ENCODE data around the gene UACA.

The UACA gene

GRCh38 chr15:70647396-70647795 lies 116.0 kb downstream of the UACA start:
- Histone ChIP-seq H3K27me3 (ENCODE audit: control insufficient read depth in 3 of 3, insufficient read depth in 3 of 3, low read depth in 1 of 3, low read length in 3 of 3) (no peaks in the 10 kb centered on the region), H3K4me3 (ENCODE audit: low read length in 2 of 2) (no peak overlapping the region), H3K4me2 (ENCODE audit: insufficient read depth, low read length, poor library complexity, severe bottlenecking) (no peak overlapping the region), H3K9me3 (replicated peaks in 1 of 2; ENCODE audit: control insufficient read depth in 2 of 2, insufficient read depth in 1 of 2, low read depth in 1 of 2, low read length in 2 of 2) (no peaks in the 10 kb centered on the region), H2AFZ (ENCODE audit: low read length) (no peak overlapping the region), H2BK5ac (ENCODE audit: low read length) (no peak overlapping the region), H3K18ac (ENCODE audit: low read length) (no peak overlapping the region), H3K27ac (replicated peaks; ENCODE audit: low read length) (no peak overlapping the region), H3K14ac (ENCODE audit: low read length) (no peak overlapping the region), H4K91ac (ENCODE audit: low read depth, low read length, poor library complexity) (no peak overlapping the region), H3K79me1 (ENCODE audit: low read depth, low read length) (no peaks in the 10 kb centered on the region), H2AK5ac (ENCODE audit: low read depth, low read length) (no peak overlapping the region), H4K8ac (ENCODE audit: low read depth, low read length) (no peak overlapping the region), H3K9ac (ENCODE audit: low read depth, low read length, poor library complexity) (no peak overlapping the region), H2BK120ac (ENCODE audit: low read depth, low read length) (no peak overlapping the region), H3K23ac (ENCODE audit: low read depth, low read length, poor library complexity) (no peak overlapping the region), H2BK12ac (ENCODE audit: low read length) (no peak overlapping the region), H3K4ac (ENCODE audit: low read length) (no peak overlapping the region), H2BK15ac (ENCODE audit: low read length) (no peak overlapping the region), H3K4me1 (ENCODE audit: control insufficient read depth in 2 of 2, insufficient read depth in 1 of 2, low read depth in 1 of 2, low read length in 2 of 2) (no peaks in the 10 kb centered on the region), H3K36me3 (replicated peaks in 1 of 2; ENCODE audit: control insufficient read depth in 2 of 2, insufficient read depth in 2 of 2, low read length in 2 of 2) (no peaks in the 10 kb centered on the region)
- no CpG with 5 or more reads among the region's 1 CpG for WGBS, 2 donors (ENCODE audit: extremely low coverage in 2 of 2, insufficient read length in 2 of 2, insufficient replicate concordance in 1 of 2)
- no peak for DNase-seq (ENCODE audit: low spot score)

GRCh38 chr15:70646169-70646568 lies 117.2 kb downstream of the UACA start:
- Histone ChIP-seq H3K4ac (ENCODE audit: low read length) (no peak overlapping the region), H3K27me3 (ENCODE audit: control insufficient read depth in 3 of 3, insufficient read depth in 3 of 3, low read depth in 1 of 3, low read length in 3 of 3) (no peaks in the 10 kb centered on the region), H2BK15ac (ENCODE audit: low read length) (no peak overlapping the region), H2AK5ac (ENCODE audit: low read depth, low read length) (no peak overlapping the region), H3K27ac (replicated peaks; ENCODE audit: low read length) (no peak overlapping the region), H3K4me3 (ENCODE audit: low read length in 2 of 2) (no peak overlapping the region), H3K23ac (ENCODE audit: low read depth, low read length, poor library complexity) (no peak overlapping the region), H2BK5ac (ENCODE audit: low read length) (no peak overlapping the region), H4K91ac (ENCODE audit: low read depth, low read length, poor library complexity) (no peak overlapping the region), H3K4me1 (ENCODE audit: control insufficient read depth in 2 of 2, insufficient read depth in 1 of 2, low read depth in 1 of 2, low read length in 2 of 2) (no peaks in the 10 kb centered on the region), H2AFZ (ENCODE audit: low read length) (no peak overlapping the region), H3K4me2 (ENCODE audit: insufficient read depth, low read length, poor library complexity, severe bottlenecking) (no peak overlapping the region), H3K18ac (ENCODE audit: low read length) (no peak overlapping the region), H3K79me1 (ENCODE audit: low read depth, low read length) (no peaks in the 10 kb centered on the region), H3K14ac (ENCODE audit: low read length) (no peak overlapping the region), H3K36me3 (replicated peaks in 1 of 2; ENCODE audit: control insufficient read depth in 2 of 2, insufficient read depth in 2 of 2, low read length in 2 of 2) (no peaks in the 10 kb centered on the region), H3K9ac (ENCODE audit: low read depth, low read length, poor library complexity) (no peak overlapping the region), H3K9me3 (replicated peaks in 1 of 2; ENCODE audit: control insufficient read depth in 2 of 2, insufficient read depth in 1 of 2, low read depth in 1 of 2, low read length in 2 of 2) (no peaks in the 10 kb centered on the region), H2BK12ac (ENCODE audit: low read length) (no peak overlapping the region), H4K8ac (ENCODE audit: low read depth, low read length) (no peak overlapping the region), H2BK120ac (ENCODE audit: low read depth, low read length) (no peak overlapping the region)
- DNase-seq (ENCODE audit: low spot score) = no peak
- no CpG with 5 or more reads among the region's 1 CpG for WGBS, 2 donors (ENCODE audit: extremely low coverage in 2 of 2, insufficient read length in 2 of 2, insufficient replicate concordance in 1 of 2)

GRCh38 chr15:70643783-70644125 lies 119.6 kb downstream of the UACA start:
- no peaks in the 10 kb centered on the region for H3K9me3 ChIP-seq (replicated peaks in 1 of 2; ENCODE audit: control insufficient read depth in 2 of 2, insufficient read depth in 1 of 2, low read depth in 1 of 2, low read length in 2 of 2)
- no peak overlapping the region for H2BK15ac ChIP-seq (ENCODE audit: low read length)
- no peak overlapping the region for H3K9ac ChIP-seq (ENCODE audit: low read depth, low read length, poor library complexity)
- no peak overlapping the region for H4K91ac ChIP-seq (ENCODE audit: low read depth, low read length, poor library complexity)
- H2AK5ac ChIP-seq (ENCODE audit: low read depth, low read length) = no peak overlapping the region
- H3K4me1 ChIP-seq (ENCODE audit: control insufficient read depth in 2 of 2, insufficient read depth in 1 of 2, low read depth in 1 of 2, low read length in 2 of 2) = no peaks in the 10 kb centered on the region
- no peaks in the 10 kb centered on the region for H3K79me1 ChIP-seq (ENCODE audit: low read depth, low read length)
- H3K27ac ChIP-seq (replicated peaks; ENCODE audit: low read length) = no peak overlapping the region
- H2BK12ac ChIP-seq (ENCODE audit: low read length) = no peak overlapping the region
- H2AFZ ChIP-seq (ENCODE audit: low read length) = no peak overlapping the region
- no peak overlapping the region for H2BK5ac ChIP-seq (ENCODE audit: low read length)
- H2BK120ac ChIP-seq (ENCODE audit: low read depth, low read length) = no peak overlapping the region
- H3K27me3 ChIP-seq (ENCODE audit: control insufficient read depth in 3 of 3, insufficient read depth in 3 of 3, low read depth in 1 of 3, low read length in 3 of 3) = no peaks in the 10 kb centered on the region
- DNase-seq (ENCODE audit: low spot score) = no peak
- no CpG with 5 or more reads among the region's 1 CpG for WGBS, 2 donors (ENCODE audit: extremely low coverage in 2 of 2, insufficient read length in 2 of 2, insufficient replicate concordance in 1 of 2)
- no peak overlapping the region for H3K4me2 ChIP-seq (ENCODE audit: insufficient read depth, low read length, poor library complexity, severe bottlenecking)
- H3K23ac ChIP-seq (ENCODE audit: low read depth, low read length, poor library complexity) = no peak overlapping the region
- H3K4ac ChIP-seq (ENCODE audit: low read length) = no peak overlapping the region
- H3K14ac ChIP-seq (ENCODE audit: low read length) = no peak overlapping the region
- H3K18ac ChIP-seq (ENCODE audit: low read length) = no peak overlapping the region
- no peak overlapping the region for H4K8ac ChIP-seq (ENCODE audit: low read depth, low read length)
- no peak overlapping the region for H3K4me3 ChIP-seq (ENCODE audit: low read length in 2 of 2)
- H3K36me3 ChIP-seq (replicated peaks in 1 of 2; ENCODE audit: control insufficient read depth in 2 of 2, insufficient read depth in 2 of 2, low read length in 2 of 2) = no peaks in the 10 kb centered on the region

GRCh38 chr15:70643106-70643782 lies 120.1 kb downstream of the UACA start:
- Histone ChIP-seq H3K36me3 (replicated peaks in 1 of 2; ENCODE audit: control insufficient read depth in 2 of 2, insufficient read depth in 2 of 2, low read length in 2 of 2) (no peaks in the 10 kb centered on the region), H4K8ac (ENCODE audit: low read depth, low read length) (no peak overlapping the region), H3K4ac (ENCODE audit: low read length) (no peak overlapping the region), H2BK12ac (ENCODE audit: low read length) (no peak overlapping the region), H3K9ac (ENCODE audit: low read depth, low read length, poor library complexity) (no peak overlapping the region), H4K91ac (ENCODE audit: low read depth, low read length, poor library complexity) (no peak overlapping the region), H3K4me2 (ENCODE audit: insufficient read depth, low read length, poor library complexity, severe bottlenecking) (no peak overlapping the region), H2AK5ac (ENCODE audit: low read depth, low read length) (no peak overlapping the region), H3K27ac (replicated peaks; ENCODE audit: low read length) (no peak overlapping the region), H2BK120ac (ENCODE audit: low read depth, low read length) (no peak overlapping the region), H2AFZ (ENCODE audit: low read length) (no peak overlapping the region), H3K18ac (ENCODE audit: low read length) (no peak overlapping the region), H3K4me3 (ENCODE audit: low read length in 2 of 2) (no peak overlapping the region), H3K4me1 (ENCODE audit: control insufficient read depth in 2 of 2, insufficient read depth in 1 of 2, low read depth in 1 of 2, low read length in 2 of 2) (no peaks in the 10 kb centered on the region), H2BK5ac (ENCODE audit: low read length) (no peak overlapping the region), H3K79me1 (ENCODE audit: low read depth, low read length) (no peaks in the 10 kb centered on the region), H3K14ac (ENCODE audit: low read length) (no peak overlapping the region), H3K23ac (ENCODE audit: low read depth, low read length, poor library complexity) (no peak overlapping the region), H2BK15ac (ENCODE audit: low read length) (no peak overlapping the region), H3K9me3 (replicated peaks in 1 of 2; ENCODE audit: control insufficient read depth in 2 of 2, insufficient read depth in 1 of 2, low read depth in 1 of 2, low read length in 2 of 2) (no peaks in the 10 kb centered on the region), H3K27me3 (ENCODE audit: control insufficient read depth in 3 of 3, insufficient read depth in 3 of 3, low read depth in 1 of 3, low read length in 3 of 3) (peaks cover 0 to 4% (median 0%) of the 10 kb centered on the region in 3 experiments)
- WGBS, 2 donors (ENCODE audit: extremely low coverage in 2 of 2, insufficient read length in 2 of 2, insufficient replicate concordance in 1 of 2) = no CpG with 5 or more reads among the region's 8 CpGs
- DNase-seq (ENCODE audit: low spot score) = no peak

All from neuronal stem cell (in vitro differentiated cells).